Body of pancreas (tissue), 4 donors: ENCODE measurements around the gene TTC7B.

Source experiments
- CTCF ChIP-seq, 7 experiments: fragments of 450-650 bp in 4 of 7; fragments of 200-600 bp in 3 of 7; sonication (generic) in 3 of 7; IDR thresholded peaks; one replicate each; pipeline ENCODE4 v1.5.1; 2016 to 2019; ENCODE audit warnings: antibody characterized with exemption in 7 of 7
- POLR2A ChIP-seq, 3 donors: fragments of 450-650 bp; IDR thresholded peaks; one replicate each; pipeline ENCODE4 v1.6.1; 2016; ENCODE audit warnings: antibody characterized with exemption in 3 of 3, mild to moderate bottlenecking in 2 of 3

DNA sequence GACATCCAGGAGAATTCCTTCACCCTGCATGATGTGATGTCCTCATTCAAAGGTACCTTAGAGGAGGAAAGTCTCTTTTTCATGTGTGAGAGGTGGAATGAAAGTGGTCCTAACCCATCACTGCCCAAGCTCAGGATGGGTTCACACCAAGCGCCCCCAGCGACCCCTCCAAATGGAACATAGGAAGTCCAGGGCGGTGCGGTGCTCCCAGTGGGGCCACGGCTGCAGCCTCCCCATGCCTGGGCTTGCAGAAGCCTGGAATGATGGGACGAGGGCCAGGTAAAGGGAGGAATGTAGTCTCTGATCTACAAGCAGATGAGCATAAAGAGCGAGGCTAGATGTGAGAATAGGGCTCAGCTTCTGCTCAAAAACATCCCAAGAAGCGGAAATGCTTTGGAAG is 196.3 kb downstream of the TTC7B start:
- no peak for TF ChIP-seq CTCF (IDR thresholded peaks at IDR 0.05)
- TF ChIP-seq POLR2A (IDR thresholded peaks at IDR 0.05), result no peak
